GM12878 (cell line): Measurements from ENCODE around the gene RNPEP. TPM values are rescaled to one million over a fixed set of nuclear protein-coding genes. Genes with fewer than 3 reads are reported as not detected.
A peak's percentile ranks its signal among the peaks of the same experiment; 100 is the strongest.

Experiments used
- ATAC-seq: fragments of 200-7000 bp; cut with Tn5 transposase; 3 replicates; pipeline ENCODE4 v1.9.1; 2020; ENCODE audit warnings: mild to moderate bottlenecking, moderate library complexity
- BruUV-seq: library from RNA; stranded (reverse); fragments of 400-500 nt; replicated peaks from 2 replicates; lab custom pipeline; 2021; lab: Mats Ljungman, UMichigan
- CTCF ChIA-PET: fragments of 300-600 bp; sonication (Branson Sonifier 250); formaldehyde crosslinking; extraction: SDS; loops from one replicate; lab custom pipeline; 2021; ENCODE audit warnings: inconsistent platforms; lab: Yijun Ruan, JAX
- POLR2A ChIA-PET: fragments of 350-600 bp; formaldehyde crosslinking; extraction: SDS; loops from one replicate; lab custom pipeline; 2021; ENCODE audit warnings: inconsistent platforms; lab: Charles Lee
- RAD21 ChIA-PET: fragments of 300-600 bp; sonication (Branson Sonifier 250); formaldehyde crosslinking; loops from one replicate; lab custom pipeline; 2023; ENCODE audit warnings: antibody characterized with exemption; ENCODE audit not compliant: unreplicated experiment; lab: Charles Lee
- SMC1A ChIA-PET: fragments of 300-600 bp; sonication (Branson Sonifier 250); formaldehyde crosslinking; loops from one replicate; lab custom pipeline; 2023; ENCODE audit not compliant: unreplicated experiment, uncharacterized antibody; lab: Charles Lee
- DNase-seq: peaks from one replicate; pipeline ENCODE4 v3.0.0-alpha.2; 2011; ENCODE audit warnings: low read depth, low spot score
- FAIRE-seq: peaks from 3 replicates; lab custom pipeline; 2011; peaks lifted over from hg19 to GRCh38; lab: Jason Lieb, UNC
- H2AFZ ChIP-seq: 2 replicates; pipeline ENCODE4 v1.6.0; 2011; ENCODE audit warnings: low read depth, low read length, control low read depth; ENCODE audit not compliant: control insufficient read depth
- H3K27ac ChIP-seq: 2 replicates; pipeline ENCODE4 v1.5.1; 2011; ENCODE audit warnings: control low read depth; ENCODE audit not compliant: control insufficient read depth, insufficient read depth
- H3K27me3 ChIP-seq, 2 experiments: replicated peaks in 1 of 2; 2 replicates each; pipeline versions ENCODE4 v1.6.0 to v1.6.1; 2011; ENCODE audit warnings: low read length in 1 of 2; ENCODE audit not compliant: control insufficient read depth in 2 of 2, insufficient read depth in 2 of 2
- H3K36me3 ChIP-seq, 2 experiments: 2 replicates each; pipeline ENCODE4 v1.5.1; 2011; ENCODE audit warnings: low read length in 1 of 2; ENCODE audit not compliant: control insufficient read depth in 2 of 2, insufficient read depth in 2 of 2
- H3K4me1 ChIP-seq: 2 replicates; pipeline ENCODE4 v1.6.1; 2011; ENCODE audit warnings: mild to moderate bottlenecking, low read length, moderate library complexity, mixed read lengths; ENCODE audit not compliant: control insufficient read depth, insufficient read depth
- H3K4me2 ChIP-seq: 2 replicates; pipeline ENCODE4 v1.6.0; 2011; ENCODE audit warnings: control low read depth; ENCODE audit not compliant: control insufficient read depth, insufficient read depth
- H3K4me3 ChIP-seq: fragments of 200-600 bp; sonication (generic); 2 replicates; pipeline ENCODE4 v1.5.1; 2016
- H3K79me2 ChIP-seq: 2 replicates; pipeline ENCODE4 v1.6.0; 2011; ENCODE audit warnings: low read length; ENCODE audit not compliant: control insufficient read depth, insufficient read depth
- H3K9ac ChIP-seq: 2 replicates; pipeline ENCODE4 v1.8.0; 2011; ENCODE audit warnings: low read length, control low read depth, mixed read lengths; ENCODE audit not compliant: control insufficient read depth, insufficient read depth
- H3K9me3 ChIP-seq: replicated peaks from 3 replicates; pipeline ENCODE4 v1.5.1; 2011; ENCODE audit warnings: mild to moderate bottlenecking, low read length; ENCODE audit not compliant: control insufficient read depth, insufficient read depth
- H4K20me1 ChIP-seq: 2 replicates; pipeline ENCODE4 v1.6.0; 2011; ENCODE audit not compliant: control insufficient read depth, insufficient read depth
- ATF7 ChIP-seq: fragments of 450-650 bp; IDR thresholded peaks from 2 replicates; pipeline ENCODE4 v1.6.1; 2016; ENCODE audit warnings: low read depth, mild to moderate bottlenecking
- BCL11A ChIP-seq: IDR thresholded peaks from 2 replicates; pipeline ENCODE4 v1.6.1; 2011; ENCODE audit warnings: low read depth, low read length
- DPF2 ChIP-seq: fragments of 450-650 bp; IDR thresholded peaks from 2 replicates; pipeline ENCODE4 v1.6.1; 2017; ENCODE audit warnings: mild to moderate bottlenecking
- EP300 ChIP-seq, 2 experiments: fragments of 150-350 bp in 1 of 2; IDR thresholded peaks; 2 replicates each; pipeline ENCODE4 v1.6.1; 2011 to 2012; ENCODE audit warnings: low read depth in 2 of 2, low read length in 2 of 2, borderline replicate concordance in 1 of 2, improper control_type of control experiment in 1 of 2, inconsistent platforms in 1 of 2; ENCODE audit not compliant: control insufficient read depth in 1 of 2
- GATAD2B ChIP-seq: fragments of 450-650 bp; conservative IDR thresholded peaks from 2 replicates; pipeline ENCODE4 v1.6.1; 2017; ENCODE audit warnings: low read depth, mild to moderate bottlenecking, moderate library complexity
- IKZF1 ChIP-seq: fragments of 450-650 bp; conservative IDR thresholded peaks from 2 replicates; pipeline ENCODE4 v1.6.1; 2017; ENCODE audit warnings: antibody characterized with exemption, mild to moderate bottlenecking
- IKZF2 ChIP-seq, 2 experiments: fragments of 450-650 bp; IDR thresholded peaks; 2 replicates each; pipeline ENCODE4 v1.6.1; 2017; ENCODE audit warnings: mild to moderate bottlenecking in 2 of 2, moderate library complexity in 2 of 2
- JUND ChIP-seq: IDR thresholded peaks from 2 replicates; pipeline ENCODE4 v1.6.1; 2012; ENCODE audit warnings: low read depth, mild to moderate bottlenecking, low read length, improper control_type of control experiment, moderate library complexity
- KDM1A ChIP-seq: fragments of 200-600 bp; sonication (generic); IDR thresholded peaks from 2 replicates; pipeline ENCODE4 v1.6.1; 2016; ENCODE audit warnings: borderline replicate concordance
- MEF2B ChIP-seq: fragments of 450-650 bp; IDR thresholded peaks from 2 replicates; pipeline ENCODE4 v1.6.1; 2018; ENCODE audit warnings: mild to moderate bottlenecking, moderate library complexity; ENCODE audit not compliant: partially characterized antibody, poor library complexity, severe bottlenecking
- MYC ChIP-seq: IDR thresholded peaks from 2 replicates; pipeline ENCODE4 v1.6.1; 2011; ENCODE audit warnings: mild to moderate bottlenecking, low read length, moderate library complexity, inconsistent platforms; ENCODE audit not compliant: insufficient read depth, insufficient replicate concordance, insufficient read length, severe bottlenecking
- USF2 ChIP-seq: IDR thresholded peaks from 2 replicates; pipeline ENCODE4 v1.6.1; 2011; ENCODE audit warnings: low read depth, low read length, improper control_type of control experiment, borderline replicate concordance
- ZNF24 ChIP-seq: fragments of 450-650 bp; IDR thresholded peaks from 2 replicates; pipeline ENCODE4 v1.6.1; 2017; ENCODE audit warnings: antibody characterized with exemption, mild to moderate bottlenecking
- WGBS: methylation state at CpG from one replicate; pipeline ENCODE4 v1.1.6; 2016; ENCODE audit warnings: low lambda C conversion rate; ENCODE audit not compliant: insufficient replicate concordance, insufficient coverage; ENCODE audit errors: missing lambda C conversion rate; 5-methylcytosine and 5-hydroxymethylcytosine counted together
- in situ Hi-C: fragments of 300-500 bp; cut with MboI; formaldehyde crosslinking; loops from 9 replicates; pipeline ENCODE4 v1.14.3; 2018; ENCODE audit warnings: mixed read lengths
- intact Hi-C: fragments of 100-400 bp; cut with micrococcal nuclease; formaldehyde crosslinking; loops from one replicate; pipeline ENCODE4 v1.14.2; 2022; ENCODE audit not compliant: unreplicated experiment
- polyA plus RNA-seq, 11 experiments: library from polyadenylated mRNA; depleted of rRNA in 4 of 11; unstranded in 6 of 11; stranded (reverse) in 5 of 11; fragments of >200 nt; fragmentation: Nextera tagmentation in 4 of 11; fragmentation: Illumina TruSeq in 1 of 11; extraction: Ambion mirVana in 4 of 11; extraction: Trizol in 1 of 11; gene quantifications; 1 replicate in 1 of 11; 2 replicates in 10 of 11; pipeline versions ENCODE4 v1.2.1 to v1.2.3, GENCODE V29; 2011 to 2016; ENCODE audit warnings: inconsistent platforms in 2 of 11, missing spikeins in 2 of 11, low read depth in 1 of 11
- total RNA-seq, 4 experiments: library from RNA; depleted of rRNA in 3 of 4; stranded (reverse); fragments of >200 nt in 3 of 4; fragmentation: Illumina TruSeq in 1 of 4; extraction: Trizol in 1 of 4; gene quantifications; 2 replicates each; pipeline versions ENCODE4 v1.2.1 to v1.2.3, GENCODE V29; 2013 to 2021

RNPEP gene
- total and polyA plus RNA-seq, 10 of the 15 experiments (the other 5 are each of a cell fraction or from before 2014, with no cell fraction given), result 18.3 to 68.2 (median 44.6) TPM

- no peak for DNase-seq
- Histone ChIP-seq H3K27ac (no peak overlapping the region), H3K4me2 (no peak overlapping the region), H3K9me3 (no peaks in the 10 kb centered on the region; the same call in 2 of the 3 replicates), H3K36me3 (no peaks in the 10 kb centered on the region), H3K79me2 (no peaks in the 10 kb centered on the region), H3K9ac (no peak overlapping the region), H3K27me3 (no peaks in the 10 kb centered on the region), H4K20me1 (no peaks in the 10 kb centered on the region)
- ChIA-PET CTCF (interaction anchor here (1.0 to 1.4 kb wide), 3 partner anchors 26 to 101 kb away, joined by 3 to 5 read pairs (median 3); no protein-coding TSS in a partner anchor), RAD21 (interaction anchor here (0.8 to 1.6 kb wide), 5 partner anchors 10 to 79 kb away, joined by 3 to 14 read pairs (median 3); partner anchors contain the start of gene ELF3), POLR2A (interaction anchor here (0.7 to 1.8 kb wide), 5 partner anchors 19 to 627 kb away, joined by 3 to 12 read pairs (median 3); partner anchors contain the start of genes ELF3 and PTPN7)
- no peak for ATAC-seq
- no TSS peak for BruUV-seq
- TF ChIP-seq KDM1A, result no peak
- TF ChIP-seq, all 136 proteins: peak for 0
- intact Hi-C loops (no loop called here), in situ Hi-C loops (no loop called here)
- Histone ChIP-seq H3K4me1 (peaks cover 13% of the 10 kb centered on the region), H2AFZ (no peak overlapping the region), H3K4me3 (no peak overlapping the region)
- FAIRE-seq, result no peak
- WGBS, result 53% methylated on average over 6 of the region's 7 CpGs
- SMC1A ChIA-PET, result interaction anchor here (0.8 to 2.4 kb wide), 7 partner anchors 20 to 121 kb away, joined by 3 to 12 read pairs (median 4); partner anchors contain the start of gene ELF3
Measured at GRCh38 chr1:202034149-202034682, 51.8 kb downstream of the RNPEP start.

GRCh38 chr1:202034683-202035462 is 52.4 kb downstream of the RNPEP start:
- Histone ChIP-seq H3K36me3 (no peaks in the 10 kb centered on the region), H2AFZ (no peak overlapping the region), H3K4me2 (no peak overlapping the region), H3K4me1 (peaks cover 13% of the 10 kb centered on the region), H3K27me3 (no peaks in the 10 kb centered on the region), H4K20me1 (no peaks in the 10 kb centered on the region), H3K4me3 (no peak overlapping the region), H3K9ac (no peak overlapping the region), H3K27ac (no peak overlapping the region), H3K79me2 (no peaks in the 10 kb centered on the region), H3K9me3 (no peaks in the 10 kb centered on the region; the same call in 2 of the 3 replicates)
- FAIRE-seq (no peak), ATAC-seq (peak; percentile 89), DNase-seq (peak; percentile 35)
- WGBS, result 20% methylated on average over 20 of the region's 20 CpGs
- intact Hi-C loops (no loop called here), in situ Hi-C loops (no loop called here)
- ChIA-PET CTCF (interaction anchor here (0.6 to 1.4 kb wide), 3 partner anchors 26 to 38 kb away, joined by 3 to 5 read pairs (median 3); no protein-coding TSS in a partner anchor), POLR2A (interaction anchor here (0.7 to 1.8 kb wide), 6 partner anchors 10 to 628 kb away, joined by 3 to 12 read pairs (median 4); partner anchors contain the start of genes ELF3 and PTPN7), RAD21 (interaction anchor here (0.8 to 1.6 kb wide), 5 partner anchors 9 to 78 kb away, joined by 3 to 14 read pairs (median 3); partner anchors contain the start of gene ELF3), SMC1A (interaction anchor here (0.8 to 2.4 kb wide), 7 partner anchors 21 to 120 kb away, joined by 3 to 12 read pairs (median 4); partner anchors contain the start of gene ELF3)
- no TSS peak for BruUV-seq
- no peak for TF ChIP-seq USF2
- TF ChIP-seq IKZF1, result peak; percentile 91
- peak; percentile 36; the same call in 1 of the 2 replicates for TF ChIP-seq BCL11A
- peak; percentile 87 for TF ChIP-seq MEF2B
- peak; percentile 47; the same call in 1 of the 2 replicates for TF ChIP-seq GATAD2B
- no peak for TF ChIP-seq MYC
- TF ChIP-seq DPF2, result peak; percentile 80
- TF ChIP-seq JUND, result 0 out of 2 replicates have a peak, but pooled peaks have one; percentile 36
- TF ChIP-seq IKZF2 (IDR thresholded peaks at IDR 0.05), result peak; percentile 66 to 74; a peak in 2 of 4 replicates
- TF ChIP-seq EP300 (IDR thresholded peaks at IDR 0.05; ENCODE audit: borderline replicate concordance in 1 of 2, control insufficient read depth in 1 of 2, low read depth in 2 of 2, low read length in 2 of 2), result 0 out of 4 replicates have a peak, but pooled peaks of 1 of the 2 experiments have one; percentile 41
- TF ChIP-seq ATF7, result peak; percentile 96
- no peak for TF ChIP-seq ZNF24
